ENCODE data around the gene CDK14.

- no peak for TF ChIP-seq ATF2 (CRISPR knock-in tag; IDR thresholded peaks at IDR 0.05; ENCODE audit: borderline replicate concordance, low read depth)
- TF ChIP-seq MAX (CRISPR knock-in tag; IDR thresholded peaks at IDR 0.05) = no peak
- TF ChIP-seq ELF4 (CRISPR knock-in tag; IDR thresholded peaks at IDR 0.05; ENCODE audit: low read depth) = no peak
- no peak for TF ChIP-seq TEAD4 (CRISPR knock-in tag; IDR thresholded peaks at IDR 0.05)
- TF ChIP-seq CTCF (IDR thresholded peaks at IDR 0.05) = no peak
Observed at GRCh38 chr7:91198371-91198770, 602.2 kb downstream of the CDK14 start.
